Right ventricle myocardium inferior (tissue), 1 donor: ENCODE data around the gene MCL1. TPM values are rescaled to one million over a fixed set of nuclear protein-coding genes. Genes with fewer than 3 reads are reported as not detected.
A peak's percentile ranks its signal among the peaks of the same experiment; 100 is the strongest.
"Not testable (repeated sequence)": the region's sequence is repeated elsewhere in the genome, so short reads cannot be mapped to it uniquely, and the experiment has no call there.

Source experiments
- ATAC-seq: fragments of 200-7000 bp; cut with Tn5 transposase; one replicate; pipeline ENCODE4 v1.9.1; 2020; ENCODE audit warnings: mild to moderate bottlenecking, moderate library complexity
- DNase-seq: peaks from one replicate; pipeline ENCODE4 v3.0.0; 2021; ENCODE audit errors: missing footprints
- intact Hi-C: fragments of 100-400 bp; cut with DNase I; formaldehyde crosslinking; loops from one replicate; pipeline ENCODE4 v1.11.0; 2022
- total RNA-seq: library from RNA; stranded (reverse); fragmentation: NEBNext Ultra II Directional; extraction: Animal tissue kit (Norgen Biotek cat#: 25700); gene quantifications from one replicate; pipeline ENCODE4 v1.2.1, GENCODE V29; 2021
- donor health status: DM: no; HTN: yes; CAD: no; lungs with severe emphysema.

The MCL1 gene
- total RNA-seq, 1 donor from 2014 or later = 99.7 TPM

DNA sequence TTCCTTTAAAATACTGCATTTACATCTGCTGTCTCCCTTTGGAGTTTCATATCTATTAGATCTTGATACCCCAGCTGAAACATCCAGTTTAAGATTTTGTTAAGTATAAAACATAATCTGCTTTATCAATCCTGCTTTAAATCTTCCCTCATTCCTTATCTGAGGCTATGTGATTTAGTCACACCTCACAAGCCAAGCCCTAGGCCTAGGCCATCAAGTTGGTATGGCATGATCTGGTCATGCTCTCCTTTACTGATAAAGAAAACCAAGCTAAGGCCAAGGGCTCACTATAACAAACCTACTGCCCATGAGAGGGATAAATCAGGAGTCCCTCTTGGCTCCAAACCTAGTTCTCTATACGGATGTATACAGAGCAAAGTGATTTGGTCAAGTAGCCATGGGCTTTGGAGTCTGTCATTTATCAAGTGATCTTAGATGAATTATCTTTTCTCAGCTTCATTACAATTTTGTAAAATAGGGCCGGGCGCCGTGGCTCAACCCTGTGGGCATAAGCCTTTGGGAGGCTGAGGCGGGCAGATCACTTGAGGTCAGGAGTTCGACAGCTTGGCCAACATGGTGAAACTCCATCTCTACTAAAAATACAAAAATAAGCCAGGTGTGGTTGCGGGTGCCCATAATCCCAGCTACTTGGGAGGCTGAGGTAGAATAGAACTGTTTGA, 27.2 kb upstream of the MCL1 start:
- intact Hi-C loops = no loop called here
- DNase-seq (no peak), ATAC-seq (no peak)

DNA sequence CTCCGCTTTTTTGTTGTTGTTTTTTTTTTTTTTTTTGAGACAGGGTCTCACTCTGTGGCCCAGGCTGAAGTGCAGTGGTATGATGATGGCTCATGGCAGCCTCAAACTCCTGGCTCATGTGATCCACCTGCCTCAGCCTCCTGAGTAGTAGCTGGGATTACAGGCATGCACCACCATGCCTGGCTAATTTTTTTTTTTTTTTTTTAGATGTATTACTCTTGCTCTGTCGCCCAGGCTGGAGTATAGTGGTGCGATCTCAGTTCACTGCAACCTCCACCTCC, 26.0 kb upstream of the MCL1 start:
- ATAC-seq, DNase-seq, intact Hi-C loops: not testable (repeated sequence)

DNA sequence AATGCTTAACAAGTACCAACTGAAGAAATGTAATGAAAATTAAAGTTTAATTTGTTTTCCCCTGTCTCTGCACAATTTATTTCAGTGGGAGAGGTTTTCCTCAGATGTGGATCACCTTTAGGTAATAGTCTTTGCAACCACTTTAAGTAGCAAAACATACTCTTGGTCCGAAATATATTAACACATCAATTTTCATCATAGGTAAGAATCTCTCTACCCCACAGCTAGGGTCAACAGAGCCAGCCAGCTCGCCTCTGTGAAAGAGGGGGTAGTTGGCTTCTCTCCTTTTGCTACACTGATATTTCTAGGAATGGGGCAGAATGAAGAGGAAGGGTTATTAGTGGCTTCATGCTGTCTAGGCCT, 24.8 kb upstream of the MCL1 start:
- ATAC-seq (no peak), DNase-seq (no peak)
- intact Hi-C loops = no loop called here

DNA sequence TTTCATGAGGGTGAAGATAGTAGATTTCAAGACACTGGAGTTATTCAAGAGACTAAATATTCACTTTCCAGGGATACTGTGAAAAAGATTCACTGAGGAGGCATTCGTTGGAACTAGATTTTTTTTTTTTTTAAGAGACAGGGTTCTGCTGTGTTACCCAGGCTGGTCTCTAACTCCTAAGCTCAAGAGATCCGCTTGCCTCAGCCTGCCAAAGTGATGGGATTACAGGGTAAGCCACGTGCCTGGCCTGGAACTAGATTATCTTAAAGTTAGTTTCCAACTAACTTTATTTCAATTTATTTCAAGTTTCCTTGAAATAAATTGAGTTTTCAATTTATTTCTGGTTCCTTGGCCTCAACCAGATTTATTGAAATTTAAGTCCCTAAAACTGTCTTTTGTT, 24.3 kb upstream of the MCL1 start:
- no peak for DNase-seq
- intact Hi-C loops = no loop called here
- ATAC-seq = no peak

DNA sequence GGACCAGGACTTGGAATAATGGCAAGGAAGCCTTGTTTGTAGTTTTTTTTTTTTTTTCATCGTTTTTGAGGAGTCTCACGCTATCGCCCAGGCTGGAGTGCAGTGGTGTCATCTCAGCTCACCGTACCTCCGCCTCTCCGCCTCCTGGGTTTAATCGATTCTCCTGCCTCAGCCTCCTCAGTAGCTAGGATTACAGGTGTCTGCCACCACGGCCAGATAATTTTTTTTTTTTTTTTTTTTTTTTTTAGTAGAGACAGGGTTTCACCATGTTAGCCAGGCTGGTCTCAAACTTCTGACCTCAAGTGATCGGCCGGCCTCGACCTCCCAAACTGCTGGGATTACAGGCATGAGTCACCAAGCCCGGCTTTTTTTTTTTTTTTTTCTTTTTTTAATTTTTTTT, 23.0 kb upstream of the MCL1 start:
- ATAC-seq, DNase-seq, intact Hi-C loops: not testable (repeated sequence)

DNA sequence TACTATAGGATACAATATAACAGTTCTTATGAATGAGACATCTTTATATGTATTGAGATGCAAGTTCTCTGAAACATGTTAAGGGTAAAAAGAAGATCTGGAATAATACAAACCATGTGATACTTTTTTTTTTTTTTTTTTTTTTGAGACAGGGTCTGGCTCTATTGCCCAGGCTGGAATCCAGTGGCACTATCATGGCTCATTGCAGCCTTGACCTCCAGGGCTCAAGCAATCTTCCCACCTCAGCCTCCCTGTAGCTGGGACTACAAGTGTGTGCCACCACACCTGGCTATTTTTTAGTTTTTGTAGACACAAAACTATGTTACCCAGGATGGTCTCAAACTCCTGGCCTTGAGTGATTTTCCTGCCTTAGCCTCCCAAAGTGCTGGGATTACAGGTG, 22.1 kb upstream of the MCL1 start:
- DNase-seq (no peak), ATAC-seq (no peak)
- intact Hi-C loops = no loop called here

DNA sequence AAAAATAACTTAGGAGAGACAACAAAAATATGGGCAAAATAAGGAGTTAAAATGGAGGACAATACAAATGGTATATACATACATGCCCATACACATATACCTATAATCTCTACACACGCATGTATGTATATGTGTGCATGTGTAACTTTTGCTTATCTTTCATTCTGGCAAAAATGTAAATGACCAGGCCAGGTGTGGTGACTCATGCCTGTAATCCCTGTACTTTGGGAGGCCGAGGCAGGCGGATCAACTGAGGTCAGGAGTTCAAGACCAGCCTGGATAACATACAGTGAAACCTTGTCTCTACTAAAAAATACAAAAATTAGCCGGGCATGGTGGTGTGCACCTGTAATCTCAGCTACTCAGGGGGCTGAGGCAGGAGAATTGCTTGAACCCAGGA, 18.9 kb upstream of the MCL1 start:
- intact Hi-C loops, DNase-seq, ATAC-seq: not testable (repeated sequence)

DNA sequence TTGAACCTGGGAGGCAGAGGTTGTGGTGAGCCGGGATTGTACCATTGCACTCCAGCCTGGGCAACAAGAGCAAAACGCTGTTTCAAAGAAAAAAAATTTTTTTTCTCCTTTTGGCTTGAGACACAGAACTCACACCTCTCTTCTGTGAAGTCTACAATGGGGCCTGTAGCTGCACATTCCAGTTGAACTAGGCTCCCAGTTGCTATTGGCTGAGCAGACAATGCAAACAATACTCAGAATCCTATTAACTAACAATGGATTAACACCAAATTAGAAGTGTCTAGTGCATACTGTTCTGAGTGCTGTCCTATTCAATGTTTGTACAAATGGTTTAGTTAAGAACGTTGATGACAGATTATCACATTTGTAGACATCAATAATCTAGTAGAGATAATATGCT, 17.6 kb upstream of the MCL1 start:
- ATAC-seq = no peak
- intact Hi-C loops = no loop called here
- no peak for DNase-seq

DNA sequence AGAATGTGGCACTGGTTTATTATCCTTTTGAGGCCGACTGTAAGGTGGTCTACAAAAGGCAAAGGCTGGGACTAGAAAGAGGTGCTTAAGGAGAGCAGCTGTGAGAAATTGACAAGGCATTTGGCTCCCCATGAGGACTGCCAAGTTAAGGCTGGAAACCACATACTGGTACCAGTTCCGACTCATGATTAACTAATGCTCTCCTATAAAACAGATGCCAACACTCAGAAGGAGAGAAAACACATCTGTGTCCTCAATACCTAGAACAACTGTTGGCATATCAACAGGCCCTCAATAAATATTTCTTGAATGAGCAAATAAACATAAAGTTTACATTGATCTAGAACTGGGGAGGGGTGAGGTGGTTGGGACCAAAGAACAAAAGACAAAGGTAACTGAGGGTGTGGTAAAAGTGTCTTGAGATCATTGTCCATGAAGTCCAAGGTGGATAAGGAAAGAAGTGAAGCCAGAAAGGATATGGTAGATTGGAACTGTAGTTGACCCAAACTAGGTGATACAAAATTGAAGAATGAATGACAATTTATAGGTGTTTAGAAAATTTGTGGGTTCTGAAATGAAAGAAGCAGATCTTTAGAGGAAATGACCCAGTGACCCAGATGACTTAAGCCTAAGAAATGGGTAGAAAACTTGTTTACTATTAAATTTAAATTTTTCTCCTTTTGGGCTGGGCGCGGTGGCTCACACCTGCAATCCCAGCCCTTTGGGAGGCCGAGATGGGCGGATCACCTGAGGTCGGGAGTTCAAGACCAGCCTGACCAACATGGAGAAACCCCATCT, 16.9 kb upstream of the MCL1 start:
- intact Hi-C loops = no loop called here
- no peak for ATAC-seq
- no peak for DNase-seq

DNA sequence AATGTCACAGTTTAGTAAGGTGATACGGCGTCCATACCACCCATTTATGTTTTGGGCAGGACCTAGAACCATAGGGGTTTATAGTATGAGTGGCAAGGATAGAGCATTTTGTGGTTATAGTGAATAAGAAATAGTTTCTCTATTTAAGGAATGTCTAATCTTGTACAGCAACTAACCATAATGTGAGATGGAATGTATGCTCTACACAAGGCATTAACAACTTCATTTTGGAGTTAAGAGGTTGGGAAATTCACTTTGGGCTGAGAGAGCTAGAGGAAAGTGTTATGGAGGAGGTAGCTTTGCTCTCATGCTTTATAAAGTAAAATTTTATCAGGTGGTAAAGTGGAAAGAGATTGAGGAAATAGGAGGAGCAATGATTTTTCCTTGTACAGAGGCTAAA, 3.0 kb upstream of the MCL1 start:
- ATAC-seq (no peak), DNase-seq (no peak)
- intact Hi-C loops = no loop called here

DNA sequence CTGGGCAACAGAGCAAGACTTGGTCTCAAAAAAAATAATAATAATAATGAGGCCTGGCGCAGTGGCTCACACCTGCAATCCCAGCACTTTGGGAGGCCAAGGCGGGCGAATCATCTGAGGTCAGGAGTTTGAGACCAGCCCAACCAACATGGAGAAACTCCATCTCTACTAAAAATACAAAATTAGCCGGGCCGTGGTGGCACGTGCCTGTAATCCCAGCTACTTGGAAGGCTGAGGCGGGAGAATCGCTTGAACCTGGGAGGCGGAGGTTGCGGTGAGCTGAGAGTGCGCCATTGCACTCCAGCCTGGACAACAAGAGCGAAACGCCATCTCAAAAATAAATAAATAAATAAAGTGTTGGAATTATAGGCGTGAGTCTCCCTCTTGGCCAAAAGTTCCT, 2.6 kb upstream of the MCL1 start:
- DNase-seq, intact Hi-C loops, ATAC-seq: not testable (repeated sequence)

DNA sequence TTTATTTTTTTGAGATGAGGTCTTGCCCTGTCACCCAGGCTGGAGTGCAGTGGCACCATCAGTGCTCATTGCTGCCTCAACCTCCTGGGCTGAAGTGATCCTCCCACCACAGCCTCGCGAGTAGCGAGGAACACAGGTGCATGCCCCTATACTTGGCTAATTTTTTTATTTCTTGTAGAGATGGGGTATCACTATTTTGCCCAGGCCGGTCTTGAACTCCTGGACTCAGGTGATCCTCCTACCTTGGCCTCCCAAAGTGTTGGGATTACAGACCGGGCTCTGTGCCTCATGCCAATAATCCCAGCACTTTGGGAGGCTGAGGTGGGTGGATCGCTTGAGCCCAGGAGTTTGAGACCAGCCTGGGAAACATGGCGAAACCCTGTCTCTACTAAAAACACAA, 2.0 kb upstream of the MCL1 start:
- ATAC-seq, DNase-seq, intact Hi-C loops: not testable (repeated sequence)

DNA sequence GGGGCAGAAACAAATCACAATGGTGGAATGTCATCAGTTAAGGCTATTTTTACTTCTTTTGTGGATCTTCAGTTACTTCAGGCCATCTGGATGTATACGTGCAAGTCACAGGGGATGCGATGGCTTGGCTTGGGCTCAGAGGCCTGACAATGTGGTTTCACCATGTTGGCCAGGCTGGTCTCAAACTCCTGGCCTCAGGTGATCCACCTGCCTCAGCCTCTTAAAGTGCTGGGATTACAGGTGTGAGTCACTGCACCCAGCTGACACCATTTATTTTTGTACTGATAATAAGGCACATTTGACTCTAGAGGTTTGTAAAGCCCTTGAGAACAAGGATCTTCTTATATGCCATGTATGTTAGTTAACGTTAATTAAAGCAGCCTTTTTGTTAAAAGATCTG, 1.6 kb upstream of the MCL1 start:
- ATAC-seq, DNase-seq, intact Hi-C loops: not testable (repeated sequence)

DNA sequence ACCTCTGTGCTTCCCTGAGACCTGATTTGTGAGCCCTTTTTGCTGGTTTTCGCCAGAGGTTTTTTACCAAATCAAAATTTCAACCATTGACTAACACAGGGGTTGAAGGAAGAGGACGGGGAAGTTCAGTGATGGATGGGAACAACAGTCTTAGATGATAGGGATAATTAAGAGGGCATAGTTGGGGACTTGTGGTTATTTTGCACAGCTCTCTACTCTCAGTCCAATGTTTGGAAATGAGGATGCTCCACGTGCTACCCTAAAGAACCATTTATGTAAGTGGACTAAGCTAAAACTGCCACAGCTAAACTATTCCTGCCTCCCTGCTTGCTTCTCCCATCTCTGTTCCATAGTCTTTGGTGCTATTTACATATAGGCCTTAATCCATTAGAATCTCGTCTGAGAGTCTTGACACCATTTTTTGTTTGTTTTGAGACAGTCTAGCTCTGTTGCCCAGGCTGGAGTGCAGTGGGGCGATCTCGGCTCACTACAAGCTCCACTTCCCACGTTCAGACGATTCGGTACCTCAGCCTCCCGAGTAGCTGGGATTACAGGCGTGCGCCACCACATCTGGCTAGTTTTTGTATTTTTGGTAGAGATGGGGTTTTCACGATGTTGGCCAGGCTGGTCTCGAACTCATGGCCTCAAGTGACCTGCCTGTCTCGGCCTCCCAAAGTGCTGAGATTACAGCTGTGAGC, 684 bp upstream of the MCL1 start:
- intact Hi-C loops = loop anchor here (2.0 kb wide), 2 partner anchors 41 to 49 kb away; partner anchors contain the start of gene ENSA
- ATAC-seq = no peak
- DNase-seq = no peak

DNA sequence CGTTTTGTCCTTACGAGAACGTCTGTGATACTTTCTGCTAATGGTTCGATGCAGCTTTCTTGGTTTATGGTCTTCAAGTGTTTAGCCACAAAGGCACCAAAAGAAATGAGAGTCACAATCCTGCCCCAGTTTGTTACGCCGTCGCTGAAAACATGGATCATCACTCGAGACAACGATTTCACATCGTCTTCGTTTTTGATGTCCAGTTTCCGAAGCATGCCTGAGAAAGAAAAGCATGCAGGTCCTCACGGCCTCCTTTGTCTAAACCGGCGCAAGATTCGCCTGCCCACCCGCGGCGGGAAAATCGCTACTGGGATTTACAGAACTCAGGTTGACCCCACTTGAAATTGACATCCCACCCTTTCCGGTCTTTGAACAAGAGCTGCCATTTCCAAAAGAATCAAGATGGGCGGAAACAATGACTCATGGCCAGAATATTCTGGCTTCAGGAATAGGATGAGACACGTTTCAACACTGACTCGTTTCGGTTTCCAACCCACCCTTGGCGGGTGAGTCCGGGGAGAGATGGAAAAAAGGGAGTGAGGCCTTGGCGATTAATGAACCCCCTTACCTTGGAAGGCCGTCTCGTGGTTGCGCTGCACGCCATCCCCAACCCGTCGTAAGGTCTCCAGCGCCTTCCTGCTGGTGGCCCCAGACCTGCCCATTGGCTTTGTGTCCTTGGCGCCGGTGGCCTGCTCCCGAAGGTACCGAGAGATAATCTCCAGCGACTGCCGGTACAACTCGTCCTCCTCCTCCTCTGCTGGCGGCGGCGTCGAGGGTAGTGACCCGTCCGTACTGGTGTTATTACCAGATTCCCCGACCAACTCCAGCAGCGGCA, 919 bp downstream of the MCL1 start:
- intact Hi-C loops = loop anchor here (1.0 to 2.0 kb wide), 3 partner anchors 17 to 50 kb away; partner anchors contain the start of gene ENSA
- DNase-seq (peak; percentile 80), ATAC-seq (peak; percentile 31)

DNA sequence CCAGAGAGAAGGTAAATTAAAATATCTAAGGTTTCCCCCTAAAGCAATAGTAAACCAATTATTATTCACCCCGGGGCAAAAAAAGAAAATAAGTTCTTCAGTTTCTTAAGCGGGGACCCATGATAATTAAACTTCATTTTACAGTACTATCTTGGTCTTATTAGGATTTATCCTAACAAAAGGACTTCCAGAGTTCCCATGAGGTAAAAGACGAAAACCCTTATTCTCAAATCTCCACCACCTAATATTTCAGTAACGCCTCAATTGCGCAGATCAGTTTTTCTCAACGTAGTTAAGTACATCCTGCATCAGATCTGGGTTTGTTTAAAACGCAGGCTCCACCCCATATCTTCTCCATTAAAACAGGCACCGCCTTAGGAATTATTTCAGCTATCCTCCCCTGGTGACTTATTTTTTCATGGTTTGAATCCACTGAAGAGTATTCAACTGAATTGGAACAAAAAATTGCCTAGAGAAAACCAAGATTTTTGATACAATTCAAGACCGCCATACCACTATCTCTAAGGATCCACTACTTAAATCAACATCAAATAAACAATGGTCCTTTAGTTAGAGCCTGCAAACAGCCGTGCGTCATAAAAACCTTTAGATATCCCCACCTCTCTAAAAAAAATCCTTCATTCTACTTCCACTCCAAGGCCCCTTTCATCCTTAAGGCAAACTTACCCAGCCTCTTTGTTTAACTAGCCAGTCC, 1.7 kb downstream of the MCL1 start:
- intact Hi-C loops = loop anchor here (1.0 to 2.0 kb wide), 3 partner anchors 16 to 51 kb away; partner anchors contain the start of gene ENSA
- DNase-seq (no peak), ATAC-seq (no peak)

DNA sequence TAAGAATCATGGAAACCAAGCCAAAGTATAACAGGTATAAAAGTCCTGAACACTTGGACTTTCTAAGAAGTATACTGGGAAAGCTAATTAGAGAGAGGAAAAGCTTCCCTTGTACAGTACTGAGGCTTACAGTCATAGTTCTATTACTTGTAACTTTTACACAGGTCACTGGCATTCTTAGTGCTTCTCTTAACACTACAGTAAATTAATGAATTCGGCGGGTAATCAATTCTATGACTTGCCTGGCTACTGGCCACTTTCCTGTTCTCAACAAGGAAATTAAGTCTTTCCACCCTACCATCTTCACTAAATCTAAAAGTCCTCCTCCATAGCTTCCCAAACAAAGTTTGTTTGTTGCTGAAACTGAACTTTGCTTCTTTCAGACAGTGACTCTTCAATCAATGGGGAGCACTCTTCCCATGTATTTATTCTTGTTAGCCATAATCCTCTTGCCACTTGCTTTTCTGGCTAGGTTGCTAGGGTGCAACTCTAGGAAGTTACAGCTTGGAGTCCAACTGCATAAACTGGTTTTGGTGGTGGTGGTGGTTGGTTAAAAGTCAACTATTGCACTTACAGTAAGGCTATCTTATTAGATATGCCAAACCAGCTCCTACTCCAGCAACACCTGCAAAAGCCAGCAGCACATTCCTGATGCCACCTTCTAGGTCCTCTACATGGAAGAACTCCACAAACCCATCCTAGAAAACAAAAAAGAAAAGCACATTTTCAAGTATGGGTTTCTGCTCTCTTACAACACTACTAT, 2.4 kb downstream of the MCL1 start:
- no peak for ATAC-seq
- intact Hi-C loops = no loop called here
- DNase-seq = no peak

DNA sequence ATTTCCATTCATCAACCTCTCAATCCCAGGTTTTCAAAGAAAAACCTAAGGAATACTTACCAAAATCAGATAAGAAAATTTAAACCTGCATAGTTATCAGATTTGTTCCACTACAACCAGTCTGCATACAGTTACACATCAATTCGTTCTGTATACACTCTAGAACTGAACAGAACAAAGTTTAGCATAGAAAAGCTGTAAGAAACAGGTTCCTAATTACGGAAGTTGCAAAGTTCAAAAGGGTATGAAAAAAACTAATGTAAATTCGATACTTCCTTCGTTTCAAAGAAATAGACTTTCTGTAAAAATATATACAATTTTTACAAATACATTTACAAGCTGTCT, 3.1 kb downstream of the MCL1 start:
- DNase-seq (no peak), ATAC-seq (no peak)
- intact Hi-C loops = no loop called here
